ENCODE data around the gene SLC22A9. TPM values are rescaled to one million over a fixed set of nuclear protein-coding genes. Genes with fewer than 3 reads are reported as not detected.
"Not testable (repeated sequence)": the region's sequence is repeated elsewhere in the genome, so short reads cannot be mapped to it uniquely, and the experiment has no call there.

The SLC22A9 gene
- total RNA-seq, 6 experiments from 2014 or later, result 12.5 to 19.4 (median 15.3) TPM

DNA sequence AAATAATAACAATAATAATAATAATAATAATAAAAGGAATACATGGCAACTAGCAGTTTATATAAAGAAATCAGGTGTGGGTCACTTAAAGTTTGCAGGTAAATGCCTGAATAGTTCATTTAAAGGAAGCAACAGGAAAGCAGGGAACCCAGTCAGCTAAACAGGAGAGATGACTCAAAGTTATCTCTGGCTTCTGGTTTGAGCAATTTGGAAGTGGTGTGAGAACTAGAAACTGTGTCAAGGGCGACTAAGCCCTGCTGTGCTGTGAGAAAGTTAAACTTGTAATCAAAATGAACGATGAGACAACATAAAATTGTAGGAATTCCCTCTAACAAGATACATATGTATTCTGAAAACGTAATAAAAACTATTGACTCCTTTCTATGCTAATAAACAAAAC, 35.5 kb downstream of the SLC22A9 start:
- H3K4me3 ChIP-seq, result peak overlapping the region in 1 of 3 donors; percentile 4
- H3K9me3 ChIP-seq, result no peaks in the 10 kb centered on the region
- H3K27me3 ChIP-seq, result no peaks in the 10 kb centered on the region
- TF ChIP-seq, protein P1, sequence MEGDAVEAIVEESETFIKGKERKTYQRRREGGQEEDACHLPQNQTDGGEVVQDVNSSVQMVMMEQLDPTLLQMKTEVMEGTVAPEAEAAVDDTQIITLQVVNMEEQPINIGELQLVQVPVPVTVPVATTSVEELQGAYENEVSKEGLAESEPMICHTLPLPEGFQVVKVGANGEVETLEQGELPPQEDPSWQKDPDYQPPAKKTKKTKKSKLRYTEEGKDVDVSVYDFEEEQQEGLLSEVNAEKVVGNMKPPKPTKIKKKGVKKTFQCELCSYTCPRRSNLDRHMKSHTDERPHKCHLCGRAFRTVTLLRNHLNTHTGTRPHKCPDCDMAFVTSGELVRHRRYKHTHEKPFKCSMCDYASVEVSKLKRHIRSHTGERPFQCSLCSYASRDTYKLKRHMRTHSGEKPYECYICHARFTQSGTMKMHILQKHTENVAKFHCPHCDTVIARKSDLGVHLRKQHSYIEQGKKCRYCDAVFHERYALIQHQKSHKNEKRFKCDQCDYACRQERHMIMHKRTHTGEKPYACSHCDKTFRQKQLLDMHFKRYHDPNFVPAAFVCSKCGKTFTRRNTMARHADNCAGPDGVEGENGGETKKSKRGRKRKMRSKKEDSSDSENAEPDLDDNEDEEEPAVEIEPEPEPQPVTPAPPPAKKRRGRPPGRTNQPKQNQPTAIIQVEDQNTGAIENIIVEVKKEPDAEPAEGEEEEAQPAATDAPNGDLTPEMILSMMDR (IDR thresholded peaks at IDR 0.05), result no peak
- no peak for TF ChIP-seq POLR2A (IDR thresholded peaks at IDR 0.05)
- DNase-seq, result no peak
- H3K27ac ChIP-seq, result peak overlapping the region; percentile 45 to 81 (median 70)
- WGBS (ENCODE audit: insufficient coverage, low coverage, low lambda C conversion rate, missing lambda C conversion rate), result 11% methylated on average over 3 of the region's 3 CpGs
- no peaks in the 10 kb centered on the region for H3K36me3 ChIP-seq
- H3K4me1 ChIP-seq, result peaks cover 0 to 25% (median 10%) of the 10 kb centered on the region in 4 donors
- intact Hi-C loops (cut with DNase I), result no loop called here
- peak; percentile 58 to 84 (median 65) for ATAC-seq

DNA sequence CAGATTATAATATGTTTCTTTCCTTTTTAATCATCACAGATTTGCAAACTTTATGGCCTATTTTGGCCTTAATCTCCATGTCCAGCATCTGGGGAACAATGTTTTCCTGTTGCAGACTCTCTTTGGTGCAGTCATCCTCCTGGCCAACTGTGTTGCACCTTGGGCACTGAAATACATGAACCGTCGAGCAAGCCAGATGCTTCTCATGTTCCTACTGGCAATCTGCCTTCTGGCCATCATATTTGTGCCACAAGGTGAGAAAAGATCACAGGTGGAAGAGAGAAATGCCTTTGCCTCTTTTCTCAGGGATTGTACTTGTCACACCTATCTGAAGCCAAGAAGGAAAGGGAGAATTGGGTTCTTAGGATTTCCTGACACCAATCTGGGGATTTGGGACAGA, 36.9 kb downstream of the SLC22A9 start:
- H3K27ac ChIP-seq, result no peak overlapping the region
- peaks cover 0 to 21% (median 9%) of the 10 kb centered on the region in 4 donors for H3K4me1 ChIP-seq
- intact Hi-C loops (cut with DNase I), result no loop called here
- H3K27me3 ChIP-seq, result no peaks in the 10 kb centered on the region
- ATAC-seq (no peak), DNase-seq (no peak)
- H3K9me3 ChIP-seq, result no peaks in the 10 kb centered on the region
- TF ChIP-seq POLR2A (IDR thresholded peaks at IDR 0.05), result no peak
- H3K4me3 ChIP-seq, result no peak overlapping the region
- H3K36me3 ChIP-seq, result no peaks in the 10 kb centered on the region
- WGBS (ENCODE audit: insufficient coverage, low coverage, low lambda C conversion rate, missing lambda C conversion rate), result 73% methylated on average over 2 of the region's 2 CpGs

DNA sequence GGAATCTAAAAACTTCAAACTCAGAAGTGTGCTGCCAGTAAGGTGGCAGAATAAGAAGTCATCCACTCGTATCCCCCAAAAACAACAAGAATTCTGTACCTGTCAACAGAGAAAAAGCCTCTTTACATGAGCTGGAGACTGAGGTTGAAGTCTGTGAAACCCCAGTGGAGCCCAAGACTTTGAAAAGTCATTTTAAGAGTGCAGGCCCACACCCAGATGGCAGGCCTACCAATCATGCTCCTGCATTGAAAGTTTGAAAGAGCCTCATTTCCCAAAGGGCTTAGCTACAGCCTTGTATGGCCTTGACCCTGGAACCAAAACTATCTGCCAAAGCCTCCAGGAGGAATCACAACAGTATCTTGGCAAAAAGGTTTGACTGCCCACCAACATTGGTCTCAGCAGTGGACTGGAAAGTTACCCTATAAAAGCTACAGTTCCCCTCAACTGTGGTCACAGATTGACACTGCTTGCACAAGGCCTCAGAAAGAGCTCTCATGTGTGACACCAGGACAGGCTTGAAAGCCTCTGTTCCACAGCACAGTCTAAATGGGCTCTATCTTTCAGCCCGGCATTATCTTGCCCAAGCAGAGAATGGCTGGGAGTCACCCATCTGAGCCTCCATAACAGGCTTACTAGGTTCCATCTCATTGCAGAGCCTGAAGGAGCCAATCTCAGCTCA, 47.7 kb downstream of the SLC22A9 start:
- Histone ChIP-seq H3K4me1 (no peaks in the 10 kb centered on the region), H3K4me3 (no peak overlapping the region), H3K9me3 (no peaks in the 10 kb centered on the region), H3K27me3 (no peaks in the 10 kb centered on the region), H3K27ac (no peak overlapping the region), H3K36me3 (no peaks in the 10 kb centered on the region)
- DNase-seq (no peak), ATAC-seq (no peak)
- intact Hi-C loops (cut with DNase I), result no loop called here
- no peak for TF ChIP-seq POLR2A (IDR thresholded peaks at IDR 0.05)
- TF ChIP-seq, protein P1 (IDR thresholded peaks at IDR 0.05), result no peak
- 70% methylated on average over 1 of the region's 2 CpGs for WGBS (ENCODE audit: insufficient coverage, low coverage, low lambda C conversion rate, missing lambda C conversion rate)

DNA sequence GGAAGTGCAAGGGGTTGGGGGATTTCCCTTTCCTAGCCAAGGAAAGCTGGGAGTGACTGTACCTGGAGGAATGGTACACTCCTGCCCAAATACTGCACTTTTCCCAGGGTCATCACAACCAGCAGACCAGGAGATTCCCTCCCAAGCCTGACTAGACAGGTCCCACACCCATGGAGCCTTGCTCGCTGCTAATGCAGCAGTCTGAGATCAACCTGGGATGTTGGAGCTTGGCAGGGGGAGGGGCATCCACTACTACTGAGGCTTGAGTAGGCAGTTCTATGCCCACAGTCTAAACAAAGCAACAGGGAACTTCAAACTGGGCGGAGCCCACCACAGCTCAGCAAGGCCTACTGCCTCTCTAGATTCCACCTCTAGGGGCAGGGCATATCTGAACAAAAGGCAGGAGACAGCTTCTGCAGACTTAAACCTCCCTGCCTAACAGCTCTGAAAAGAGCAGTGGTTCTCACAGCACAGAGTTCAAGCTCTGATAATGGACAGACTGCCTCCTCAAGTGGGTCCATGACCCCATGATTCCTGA, 58.5 kb downstream of the SLC22A9 start:
- ATAC-seq (no peak), DNase-seq (no peak)
- Histone ChIP-seq H3K27ac (no peak overlapping the region), H3K9me3 (no peaks in the 10 kb centered on the region), H3K27me3 (no peaks in the 10 kb centered on the region), H3K36me3 (no peaks in the 10 kb centered on the region), H3K4me3 (no peak overlapping the region), H3K4me1 (no peaks in the 10 kb centered on the region)
- TF ChIP-seq, protein P1 (IDR thresholded peaks at IDR 0.05), result no peak
- TF ChIP-seq POLR2A (IDR thresholded peaks at IDR 0.05), result no peak
- 83% methylated on average over 1 of the region's 2 CpGs for WGBS (ENCODE audit: insufficient coverage, low coverage, low lambda C conversion rate, missing lambda C conversion rate)
- intact Hi-C loops (cut with DNase I), result no loop called here

DNA sequence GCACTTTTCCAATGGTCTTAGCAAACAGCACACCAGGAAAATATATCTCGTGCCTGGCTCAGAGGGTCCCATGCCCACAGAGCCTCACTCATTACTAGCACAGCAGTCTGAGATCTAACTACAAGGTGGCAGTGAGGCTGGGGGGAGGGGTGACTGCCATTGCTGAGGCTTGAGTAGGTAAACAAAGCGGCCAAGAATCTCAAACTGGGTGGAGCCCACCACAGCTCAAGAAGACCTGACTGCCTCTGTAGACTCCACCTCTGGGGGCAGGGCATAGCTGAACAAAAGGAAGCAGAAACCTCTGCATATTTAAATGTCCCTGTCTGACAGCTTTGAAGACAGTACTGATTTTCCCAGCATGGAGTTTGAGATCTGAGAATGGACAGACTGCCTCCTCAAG, 61.1 kb downstream of the SLC22A9 start:
- ATAC-seq; DNase-seq; H3K4me1 ChIP-seq; H3K27me3 ChIP-seq; H3K36me3 ChIP-seq; H3K9me3 ChIP-seq; H3K27ac ChIP-seq; H3K4me3 ChIP-seq; intact Hi-C loops (cut with DNase I): not testable (repeated sequence)
- WGBS (ENCODE audit: insufficient coverage, low coverage, low lambda C conversion rate, missing lambda C conversion rate), result no CpG with 5 or more reads among the region's 2 CpGs

DNA sequence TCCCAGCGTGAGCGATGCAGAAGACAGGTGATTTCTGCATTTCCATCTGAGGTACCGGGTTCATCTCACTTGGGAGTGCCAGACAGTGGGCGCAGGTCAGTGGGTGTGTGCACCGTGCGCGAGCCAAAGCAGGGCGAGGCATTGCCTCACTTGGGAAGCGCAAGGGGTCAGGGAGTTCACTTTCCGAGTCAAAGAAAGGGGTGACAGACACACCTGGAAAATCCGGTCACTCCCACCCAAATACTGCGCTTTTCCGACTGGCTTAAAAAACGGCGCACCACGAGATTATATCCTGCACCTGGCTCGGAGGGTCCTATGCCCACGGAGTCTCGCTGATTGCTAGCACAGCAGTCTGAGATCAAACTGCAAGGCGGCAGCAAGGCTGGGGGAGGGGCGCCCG, 65.8 kb downstream of the SLC22A9 start:
- DNase-seq; ATAC-seq; H3K4me1 ChIP-seq; H3K36me3 ChIP-seq; intact Hi-C loops (cut with DNase I); H3K27me3 ChIP-seq; H3K4me3 ChIP-seq; H3K27ac ChIP-seq; H3K9me3 ChIP-seq: not testable (repeated sequence)
- WGBS (ENCODE audit: insufficient coverage, low coverage, low lambda C conversion rate, missing lambda C conversion rate), result 87% methylated on average over 9 of the region's 22 CpGs

DNA sequence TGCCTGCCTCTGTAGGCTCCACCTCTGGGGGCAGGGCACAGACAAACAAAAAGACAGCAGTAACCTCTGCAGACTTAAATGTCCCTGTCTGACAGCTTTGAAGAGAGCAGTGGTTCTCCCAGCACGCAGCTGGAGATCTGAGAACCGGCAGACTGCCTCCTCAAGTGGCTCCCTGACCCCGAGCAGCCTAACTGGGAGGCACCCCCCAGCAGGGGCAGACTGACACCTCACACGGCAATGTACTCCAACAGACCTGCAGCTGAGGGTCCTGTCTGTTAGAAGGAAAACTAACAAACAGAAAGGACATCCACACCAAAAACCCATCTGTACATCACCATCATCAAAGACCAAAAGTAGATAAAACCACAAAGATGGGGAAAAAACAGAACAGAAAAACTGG, 66.2 kb downstream of the SLC22A9 start:
- ATAC-seq, result not testable (repeated sequence)

More for the DNA sequence above, 66.2 kb downstream of the SLC22A9 start:
- H3K4me3 ChIP-seq; H3K4me1 ChIP-seq; H3K9me3 ChIP-seq; H3K27ac ChIP-seq; H3K36me3 ChIP-seq; intact Hi-C loops (cut with DNase I); H3K27me3 ChIP-seq; DNase-seq: not testable (repeated sequence)
- 43% methylated on average over 1 of the region's 4 CpGs for WGBS (ENCODE audit: insufficient coverage, low coverage, low lambda C conversion rate, missing lambda C conversion rate)
